K562 (cell line): ENCODE data around the gene ITPR1. TPM values are rescaled to one million over a fixed set of nuclear protein-coding genes. Genes with fewer than 3 reads are reported as not detected.
A peak's percentile ranks its signal among the peaks of the same experiment; 100 is the strongest.

Experiments used
- CEBPB ChIP-seq: fragments of 450-650 bp; IDR thresholded peaks from 2 replicates; pipeline ENCODE4 v1.6.1; 2016; ENCODE audit warnings: missing genetic modification characterization, missing compliant biosample characterization
- CEBPG ChIP-seq, 3 experiments: fragments of 200-800 bp in 1 of 3; sonication (Bioruptor generic) in 1 of 3; sonication (generic) in 1 of 3; formaldehyde crosslinking in 1 of 3; IDR thresholded peaks in 2 of 3; conservative IDR thresholded peaks in 1 of 3; 2 replicates each; pipeline versions ENCODE4 v1.6.1 to v1.8.0; 2016 to 2022; ENCODE audit warnings: missing compliant biosample characterization in 2 of 3, missing genetic modification characterization in 2 of 3, mild to moderate bottlenecking in 1 of 3, missing genetic modification reagents in 1 of 3
- CTBP1 ChIP-seq: fragments of 450-650 bp; IDR thresholded peaks from 2 replicates; pipeline ENCODE4 v1.6.1; 2016; ENCODE audit warnings: borderline replicate concordance
- GABPA ChIP-seq: fragments of 200-800 bp; sonication (Bioruptor generic); conservative IDR thresholded peaks from 2 replicates; pipeline ENCODE4 v1.6.1; 2016; ENCODE audit warnings: low read depth, missing genetic modification characterization, missing compliant biosample characterization
- NFE2 ChIP-seq: IDR thresholded peaks from 2 replicates; pipeline ENCODE4 v1.6.1; 2014; ENCODE audit warnings: antibody characterized with exemption, low read depth
- NONO ChIP-seq, 2 experiments: fragments of 200-400 bp in 1 of 2; fragments of 450-650 bp in 1 of 2; formaldehyde crosslinking in 1 of 2; IDR thresholded peaks; 2 replicates each; pipeline ENCODE4 v1.6.1; 2017; ENCODE audit warnings: low read depth in 2 of 2, mild to moderate bottlenecking in 2 of 2, moderate library complexity in 2 of 2, low read length in 1 of 2
- PPARD ChIP-seq: fragments of 250-450 bp; sonication (Bioruptor Pico); IDR thresholded peaks from 2 replicates; pipeline ENCODE4 v1.8.0; 2022; ENCODE audit warnings: inconsistent platforms, mild to moderate bottlenecking, moderate library complexity
- PRPF4 ChIP-seq: fragments of 200-400 bp; formaldehyde crosslinking; IDR thresholded peaks from one replicate; pipeline ENCODE4 v1.6.1; 2017; ENCODE audit warnings: low read length, low read depth, mild to moderate bottlenecking; ENCODE audit not compliant: insufficient read depth, poor library complexity, severe bottlenecking
- TAF15 ChIP-seq: fragments of 200-400 bp; formaldehyde crosslinking; IDR thresholded peaks from 2 replicates; pipeline ENCODE4 v1.6.1; 2017; ENCODE audit warnings: mild to moderate bottlenecking, low read depth, low read length, moderate library complexity
- polyA plus RNA-seq, 8 experiments: library from polyadenylated mRNA; depleted of rRNA in 4 of 8; stranded (reverse) in 5 of 8; unstranded in 3 of 8; fragments of >200 nt; fragmentation: Nextera tagmentation in 2 of 8; fragmentation: Illumina TruSeq in 1 of 8; extraction: Ambion mirVana in 2 of 8; extraction: Trizol in 1 of 8; gene quantifications; 2 replicates each; pipeline versions ENCODE4 v1.2.1 to v1.2.3, GENCODE V29; 2011 to 2014; ENCODE audit warnings: inconsistent platforms in 1 of 8, missing spikeins in 1 of 8
- total RNA-seq, 7 experiments: library from RNA; depleted of rRNA in 6 of 7; stranded (reverse); fragments of >200 nt in 6 of 7; fragmentation: Illumina TruSeq in 2 of 7; extraction: Trizol in 2 of 7; gene quantifications; 2 replicates each; pipeline versions ENCODE4 v1.2.1 to v1.2.3, GENCODE V29; 2011 to 2021; ENCODE audit warnings: low replicate concordance in 1 of 7
- TF ChIP-seq, protein P1 (sequence below): sonication (generic); formaldehyde crosslinking; IDR thresholded peaks from 2 replicates; pipeline ENCODE4 v1.4.0; 2020; ENCODE audit warnings: mild to moderate bottlenecking, missing genetic modification reagents
- TF ChIP-seq, protein P2 (sequence below): fragments of 450-650 bp; IDR thresholded peaks from 2 replicates; pipeline ENCODE4 v1.6.1; 2016
- TF ChIP-seq, protein P3 (sequence below): sonication (generic); formaldehyde crosslinking; IDR thresholded peaks from 2 replicates; pipeline ENCODE4 v1.8.1; 2023; ENCODE audit warnings: mild to moderate bottlenecking, missing genetic modification reagents
- TF ChIP-seq, protein P4 (sequence below): fragments of 250-450 bp; sonication (Bioruptor Pico); IDR thresholded peaks from 2 replicates; pipeline ENCODE4 v1.5.1; 2021; ENCODE audit warnings: mild to moderate bottlenecking
- TF ChIP-seq, protein P5 (sequence below): fragments of 250-450 bp; sonication (Bioruptor Pico); IDR thresholded peaks from 2 replicates; pipeline ENCODE4 v1.4.0; 2020

ITPR1 gene
- total and polyA plus RNA-seq, 9 of the 15 experiments (the other 6 are each of a cell fraction or from before 2014, with no cell fraction given) = 22.4 to 40.0 (median 27.4) TPM

DNA sequence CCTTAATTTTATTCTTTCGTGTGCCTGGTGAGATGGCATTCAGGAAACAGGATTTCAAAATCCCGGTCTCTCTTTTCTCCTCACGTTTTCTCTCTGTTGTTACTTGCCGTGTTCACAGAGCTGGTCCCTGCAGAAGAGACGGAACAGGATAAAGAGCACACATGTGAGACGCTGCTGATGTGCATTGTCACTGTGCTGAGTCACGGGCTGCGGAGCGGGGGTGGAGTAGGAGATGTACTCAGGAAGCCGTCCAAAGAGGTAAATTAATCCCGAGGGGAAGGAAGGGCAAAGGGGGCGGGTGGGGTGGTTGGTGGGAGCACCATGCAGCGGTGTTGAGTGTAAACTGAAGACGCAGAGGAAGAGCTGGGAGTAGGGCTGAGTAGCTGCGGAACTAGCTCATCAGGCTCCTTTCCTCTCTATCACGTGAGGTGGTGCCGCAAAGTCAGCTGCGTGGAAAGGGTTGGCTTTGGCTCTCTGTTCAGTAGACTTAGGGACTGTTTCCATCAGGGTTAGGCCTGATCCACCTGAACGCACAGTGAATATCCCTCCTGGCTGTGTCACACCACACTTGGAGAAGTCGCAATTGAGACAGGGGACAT, 321.3 kb downstream of the ITPR1 start (continued):
- TF ChIP-seq, protein P1, sequence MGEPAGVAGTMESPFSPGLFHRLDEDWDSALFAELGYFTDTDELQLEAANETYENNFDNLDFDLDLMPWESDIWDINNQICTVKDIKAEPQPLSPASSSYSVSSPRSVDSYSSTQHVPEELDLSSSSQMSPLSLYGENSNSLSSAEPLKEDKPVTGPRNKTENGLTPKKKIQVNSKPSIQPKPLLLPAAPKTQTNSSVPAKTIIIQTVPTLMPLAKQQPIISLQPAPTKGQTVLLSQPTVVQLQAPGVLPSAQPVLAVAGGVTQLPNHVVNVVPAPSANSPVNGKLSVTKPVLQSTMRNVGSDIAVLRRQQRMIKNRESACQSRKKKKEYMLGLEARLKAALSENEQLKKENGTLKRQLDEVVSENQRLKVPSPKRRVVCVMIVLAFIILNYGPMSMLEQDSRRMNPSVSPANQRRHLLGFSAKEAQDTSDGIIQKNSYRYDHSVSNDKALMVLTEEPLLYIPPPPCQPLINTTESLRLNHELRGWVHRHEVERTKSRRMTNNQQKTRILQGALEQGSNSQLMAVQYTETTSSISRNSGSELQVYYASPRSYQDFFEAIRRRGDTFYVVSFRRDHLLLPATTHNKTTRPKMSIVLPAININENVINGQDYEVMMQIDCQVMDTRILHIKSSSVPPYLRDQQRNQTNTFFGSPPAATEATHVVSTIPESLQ (CRISPR knock-in tag) = no peak
- TF ChIP-seq CEBPB (tag) (no peak), NFE2 (peak; percentile 100), PPARD (CRISPR knock-in tag) (no peak), TAF15 (no peak), GABPA (tag) (no peak; the same call in 1 of the 2 replicates), PRPF4 (no peak), CTBP1 (peak; percentile 80), CEBPG (CRISPR knock-in tag; IDR thresholded peaks at IDR 0.05) (no peak), CEBPG (tag; conservative IDR thresholded peaks at IDR 0.05 in 1 of 2, IDR thresholded peaks at IDR 0.05 in 1 of 2) (no peak; a peak in 1 of 4 replicates), NONO (IDR thresholded peaks at IDR 0.05; ENCODE audit: low read depth in 2 of 2, low read length in 1 of 2) (no peak)
- TF ChIP-seq, protein P2, sequence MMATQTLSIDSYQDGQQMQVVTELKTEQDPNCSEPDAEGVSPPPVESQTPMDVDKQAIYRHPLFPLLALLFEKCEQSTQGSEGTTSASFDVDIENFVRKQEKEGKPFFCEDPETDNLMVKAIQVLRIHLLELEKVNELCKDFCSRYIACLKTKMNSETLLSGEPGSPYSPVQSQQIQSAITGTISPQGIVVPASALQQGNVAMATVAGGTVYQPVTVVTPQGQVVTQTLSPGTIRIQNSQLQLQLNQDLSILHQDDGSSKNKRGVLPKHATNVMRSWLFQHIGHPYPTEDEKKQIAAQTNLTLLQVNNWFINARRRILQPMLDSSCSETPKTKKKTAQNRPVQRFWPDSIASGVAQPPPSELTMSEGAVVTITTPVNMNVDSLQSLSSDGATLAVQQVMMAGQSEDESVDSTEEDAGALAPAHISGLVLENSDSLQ = peak; percentile 29; the same call in 1 of the 2 replicates
- TF ChIP-seq, protein P3, sequence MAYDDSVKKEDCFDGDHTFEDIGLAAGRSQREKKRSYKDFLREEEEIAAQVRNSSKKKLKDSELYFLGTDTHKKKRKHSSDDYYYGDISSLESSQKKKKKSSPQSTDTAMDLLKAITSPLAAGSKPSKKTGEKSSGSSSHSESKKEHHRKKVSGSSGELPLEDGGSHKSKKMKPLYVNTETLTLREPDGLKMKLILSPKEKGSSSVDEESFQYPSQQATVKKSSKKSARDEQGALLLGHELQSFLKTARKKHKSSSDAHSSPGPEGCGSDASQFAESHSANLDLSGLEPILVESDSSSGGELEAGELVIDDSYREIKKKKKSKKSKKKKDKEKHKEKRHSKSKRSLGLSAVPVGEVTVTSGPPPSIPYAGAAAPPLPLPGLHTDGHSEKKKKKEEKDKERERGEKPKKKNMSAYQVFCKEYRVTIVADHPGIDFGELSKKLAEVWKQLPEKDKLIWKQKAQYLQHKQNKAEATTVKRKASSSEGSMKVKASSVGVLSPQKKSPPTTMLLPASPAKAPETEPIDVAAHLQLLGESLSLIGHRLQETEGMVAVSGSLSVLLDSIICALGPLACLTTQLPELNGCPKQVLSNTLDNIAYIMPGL (CRISPR knock-in tag) = no peak
- TF ChIP-seq, protein P4, sequence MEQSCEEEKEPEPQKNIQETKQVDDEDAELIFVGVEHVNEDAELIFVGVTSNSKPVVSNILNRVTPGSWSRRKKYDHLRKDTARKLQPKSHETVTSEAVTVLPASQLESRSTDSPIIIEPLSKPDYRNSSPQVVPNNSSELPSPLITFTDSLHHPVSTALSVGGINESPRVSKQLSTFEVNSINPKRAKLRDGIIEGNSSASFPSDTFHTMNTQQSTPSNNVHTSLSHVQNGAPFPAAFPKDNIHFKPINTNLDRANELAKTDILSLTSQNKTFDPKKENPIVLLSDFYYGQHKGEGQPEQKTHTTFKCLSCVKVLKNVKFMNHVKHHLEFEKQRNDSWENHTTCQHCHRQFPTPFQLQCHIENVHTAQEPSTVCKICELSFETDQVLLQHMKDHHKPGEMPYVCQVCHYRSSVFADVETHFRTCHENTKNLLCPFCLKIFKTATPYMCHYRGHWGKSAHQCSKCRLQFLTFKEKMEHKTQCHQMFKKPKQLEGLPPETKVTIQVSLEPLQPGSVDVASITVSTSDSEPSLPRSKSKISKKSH (CRISPR knock-in tag) = no peak
- TF ChIP-seq, protein P5, sequence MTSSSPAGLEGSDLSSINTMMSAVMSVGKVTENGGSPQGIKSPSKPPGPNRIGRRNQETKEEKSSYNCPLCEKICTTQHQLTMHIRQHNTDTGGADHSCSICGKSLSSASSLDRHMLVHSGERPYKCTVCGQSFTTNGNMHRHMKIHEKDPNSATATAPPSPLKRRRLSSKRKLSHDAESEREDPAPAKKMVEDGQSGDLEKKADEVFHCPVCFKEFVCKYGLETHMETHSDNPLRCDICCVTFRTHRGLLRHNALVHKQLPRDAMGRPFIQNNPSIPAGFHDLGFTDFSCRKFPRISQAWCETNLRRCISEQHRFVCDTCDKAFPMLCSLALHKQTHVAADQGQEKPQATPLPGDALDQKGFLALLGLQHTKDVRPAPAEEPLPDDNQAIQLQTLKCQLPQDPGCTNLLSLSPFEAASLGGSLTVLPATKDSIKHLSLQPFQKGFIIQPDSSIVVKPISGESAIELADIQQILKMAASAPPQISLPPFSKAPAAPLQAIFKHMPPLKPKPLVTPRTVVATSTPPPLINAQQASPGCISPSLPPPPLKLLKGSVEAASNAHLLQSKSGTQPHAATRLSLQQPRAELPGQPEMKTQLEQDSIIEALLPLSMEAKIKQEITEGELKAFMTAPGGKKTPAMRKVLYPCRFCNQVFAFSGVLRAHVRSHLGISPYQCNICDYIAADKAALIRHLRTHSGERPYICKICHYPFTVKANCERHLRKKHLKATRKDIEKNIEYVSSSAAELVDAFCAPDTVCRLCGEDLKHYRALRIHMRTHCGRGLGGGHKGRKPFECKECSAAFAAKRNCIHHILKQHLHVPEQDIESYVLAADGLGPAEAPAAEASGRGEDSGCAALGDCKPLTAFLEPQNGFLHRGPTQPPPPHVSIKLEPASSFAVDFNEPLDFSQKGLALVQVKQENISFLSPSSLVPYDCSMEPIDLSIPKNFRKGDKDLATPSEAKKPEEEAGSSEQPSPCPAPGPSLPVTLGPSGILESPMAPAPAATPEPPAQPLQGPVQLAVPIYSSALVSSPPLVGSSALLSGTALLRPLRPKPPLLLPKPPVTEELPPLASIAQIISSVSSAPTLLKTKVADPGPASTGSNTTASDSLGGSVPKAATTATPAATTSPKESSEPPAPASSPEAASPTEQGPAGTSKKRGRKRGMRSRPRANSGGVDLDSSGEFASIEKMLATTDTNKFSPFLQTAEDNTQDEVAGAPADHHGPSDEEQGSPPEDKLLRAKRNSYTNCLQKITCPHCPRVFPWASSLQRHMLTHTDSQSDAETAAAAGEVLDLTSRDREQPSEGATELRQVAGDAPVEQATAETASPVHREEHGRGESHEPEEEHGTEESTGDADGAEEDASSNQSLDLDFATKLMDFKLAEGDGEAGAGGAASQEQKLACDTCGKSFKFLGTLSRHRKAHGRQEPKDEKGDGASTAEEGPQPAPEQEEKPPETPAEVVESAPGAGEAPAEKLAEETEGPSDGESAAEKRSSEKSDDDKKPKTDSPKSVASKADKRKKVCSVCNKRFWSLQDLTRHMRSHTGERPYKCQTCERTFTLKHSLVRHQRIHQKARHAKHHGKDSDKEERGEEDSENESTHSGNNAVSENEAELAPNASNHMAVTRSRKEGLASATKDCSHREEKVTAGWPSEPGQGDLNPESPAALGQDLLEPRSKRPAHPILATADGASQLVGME (CRISPR knock-in tag) = no peak
